Measurements from ENCODE around the gene VPS54. TPM values are rescaled to one million over a fixed set of nuclear protein-coding genes. Genes with fewer than 3 reads are reported as not detected.

Gene VPS54
- total and polyA plus RNA-seq, 9 of the 15 experiments (the other 6 are each of a cell fraction or from before 2014, with no cell fraction given): 4.9 to 23.2 (median 13.2) TPM

DNA sequence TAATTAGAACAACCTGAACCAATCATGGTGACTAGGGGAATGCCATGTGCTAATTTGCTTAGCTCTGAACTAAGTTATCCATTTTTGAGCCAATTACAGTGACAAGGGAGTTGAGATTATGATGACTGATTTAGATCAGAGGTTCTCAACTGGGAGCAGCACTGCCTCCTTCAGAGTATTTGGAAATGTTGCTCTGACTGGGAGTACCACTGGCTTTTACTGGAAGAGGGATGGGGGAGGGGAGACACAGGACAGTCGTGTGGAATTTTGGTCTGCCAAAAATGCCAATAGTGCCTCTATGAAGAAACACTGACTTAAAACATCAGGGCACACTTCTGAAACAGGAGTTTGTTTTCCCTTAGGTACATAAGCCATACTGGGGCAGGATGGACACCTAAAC is 48.1 kb upstream of the VPS54 start:
- H3K27ac ChIP-seq (ENCODE audit: extremely low read depth, low read depth, low read length): no peak overlapping the region
- H4K20me1 ChIP-seq (replicated peaks; ENCODE audit: control insufficient read depth, insufficient read depth, low read length): no peaks in the 10 kb centered on the region
- no peak overlapping the region for H3K4me2 ChIP-seq (ENCODE audit: insufficient read depth, low read length)
- intact Hi-C loops (cut with micrococcal nuclease): no loop called here
- no TSS peak for BruUV-seq (replicated peaks)
- H3K9ac ChIP-seq (ENCODE audit: insufficient read depth in 1 of 2, low read depth in 2 of 2, low read length in 2 of 2): no peak overlapping the region
- FAIRE-seq: no peak
- ChIA-PET POLR2A (no interaction called here), CTCF (ENCODE audit: low intra/inter-chr PET ratio) (no interaction called here)
- TF ChIP-seq, protein P1, sequence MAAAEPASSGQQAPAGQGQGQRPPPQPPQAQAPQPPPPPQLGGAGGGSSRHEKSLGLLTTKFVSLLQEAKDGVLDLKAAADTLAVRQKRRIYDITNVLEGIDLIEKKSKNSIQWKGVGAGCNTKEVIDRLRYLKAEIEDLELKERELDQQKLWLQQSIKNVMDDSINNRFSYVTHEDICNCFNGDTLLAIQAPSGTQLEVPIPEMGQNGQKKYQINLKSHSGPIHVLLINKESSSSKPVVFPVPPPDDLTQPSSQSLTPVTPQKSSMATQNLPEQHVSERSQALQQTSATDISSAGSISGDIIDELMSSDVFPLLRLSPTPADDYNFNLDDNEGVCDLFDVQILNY (CRISPR knock-in tag; IDR thresholded peaks at IDR 0.05): no peak
- TF ChIP-seq ZNF197 (CRISPR knock-in tag; IDR thresholded peaks at IDR 0.05; ENCODE audit: low read depth) (no peak), ZNF3 (CRISPR knock-in tag; IDR thresholded peaks at IDR 0.05) (no peak), PHF21A (IDR thresholded peaks at IDR 0.05; ENCODE audit: borderline replicate concordance, low read depth) (no peak), ZNF764 (CRISPR knock-in tag; IDR thresholded peaks at IDR 0.05; ENCODE audit: low read depth) (no peak), NCOR1 (IDR thresholded peaks at IDR 0.05) (no peak), NFYB (IDR thresholded peaks at IDR 0.05; ENCODE audit: extremely low read depth, insufficient read length) (no peak), RAD21 (CRISPR knock-in tag; conservative IDR thresholded peaks at IDR 0.05 in 1 of 2, IDR thresholded peaks at IDR 0.05 in 1 of 2) (peak in 1 of 2 experiments; percentile 22; a peak in 1 of 4 replicates)
- TF ChIP-seq, protein P2, sequence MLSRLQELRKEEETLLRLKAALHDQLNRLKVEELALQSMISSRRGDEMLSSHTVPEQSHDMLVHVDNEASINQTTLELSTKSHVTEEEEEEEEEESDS (CRISPR knock-in tag; IDR thresholded peaks at IDR 0.05): no peak
- TF ChIP-seq, protein P3, sequence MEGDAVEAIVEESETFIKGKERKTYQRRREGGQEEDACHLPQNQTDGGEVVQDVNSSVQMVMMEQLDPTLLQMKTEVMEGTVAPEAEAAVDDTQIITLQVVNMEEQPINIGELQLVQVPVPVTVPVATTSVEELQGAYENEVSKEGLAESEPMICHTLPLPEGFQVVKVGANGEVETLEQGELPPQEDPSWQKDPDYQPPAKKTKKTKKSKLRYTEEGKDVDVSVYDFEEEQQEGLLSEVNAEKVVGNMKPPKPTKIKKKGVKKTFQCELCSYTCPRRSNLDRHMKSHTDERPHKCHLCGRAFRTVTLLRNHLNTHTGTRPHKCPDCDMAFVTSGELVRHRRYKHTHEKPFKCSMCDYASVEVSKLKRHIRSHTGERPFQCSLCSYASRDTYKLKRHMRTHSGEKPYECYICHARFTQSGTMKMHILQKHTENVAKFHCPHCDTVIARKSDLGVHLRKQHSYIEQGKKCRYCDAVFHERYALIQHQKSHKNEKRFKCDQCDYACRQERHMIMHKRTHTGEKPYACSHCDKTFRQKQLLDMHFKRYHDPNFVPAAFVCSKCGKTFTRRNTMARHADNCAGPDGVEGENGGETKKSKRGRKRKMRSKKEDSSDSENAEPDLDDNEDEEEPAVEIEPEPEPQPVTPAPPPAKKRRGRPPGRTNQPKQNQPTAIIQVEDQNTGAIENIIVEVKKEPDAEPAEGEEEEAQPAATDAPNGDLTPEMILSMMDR (IDR thresholded peaks at IDR 0.05 in 2 of 3, conservative IDR thresholded peaks at IDR 0.05 in 1 of 3; ENCODE audit: insufficient read depth in 2 of 3, low read depth in 1 of 3, low read length in 3 of 3): peak in 1 of 3 experiments; percentile 19; a peak in 1 of 6 replicates
- TF ChIP-seq, protein P4, sequence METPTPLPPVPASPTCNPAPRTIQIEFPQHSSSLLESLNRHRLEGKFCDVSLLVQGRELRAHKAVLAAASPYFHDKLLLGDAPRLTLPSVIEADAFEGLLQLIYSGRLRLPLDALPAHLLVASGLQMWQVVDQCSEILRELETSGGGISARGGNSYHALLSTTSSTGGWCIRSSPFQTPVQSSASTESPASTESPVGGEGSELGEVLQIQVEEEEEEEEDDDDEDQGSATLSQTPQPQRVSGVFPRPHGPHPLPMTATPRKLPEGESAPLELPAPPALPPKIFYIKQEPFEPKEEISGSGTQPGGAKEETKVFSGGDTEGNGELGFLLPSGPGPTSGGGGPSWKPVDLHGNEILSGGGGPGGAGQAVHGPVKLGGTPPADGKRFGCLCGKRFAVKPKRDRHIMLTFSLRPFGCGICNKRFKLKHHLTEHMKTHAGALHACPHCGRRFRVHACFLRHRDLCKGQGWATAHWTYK (CRISPR knock-in tag; IDR thresholded peaks at IDR 0.05): no peak
- H3K9me1 ChIP-seq (ENCODE audit: control insufficient read depth, insufficient read depth, low read length): no peaks in the 10 kb centered on the region
- ATAC-seq: no peak
- WGBS (ENCODE audit: insufficient coverage, low coverage, missing lambda C conversion rate): 0% methylated on average over 1 of the region's 1 CpG
- DNase-seq (ENCODE audit: extremely low read depth in 1 of 4, low spot score in 3 of 4): no peak
- peak overlapping the region; percentile 40; the same call in 1 of the 2 replicates for H2AFZ ChIP-seq (ENCODE audit: low read depth, low read length)
- peaks cover 0 to 14% of the 10 kb centered on the region in 2 experiments; a peak in 4 of 5 replicates for H3K4me1 ChIP-seq (replicated peaks in 1 of 2; ENCODE audit: control insufficient read depth in 2 of 2, insufficient read depth in 2 of 2, low read length in 2 of 2)
- no peaks in the 10 kb centered on the region for H3K27me3 ChIP-seq (ENCODE audit: control insufficient read depth in 2 of 2, insufficient read depth in 2 of 2, low read length in 2 of 2)
- in situ Hi-C loops (cut with MboI): loop anchor here (10.0 kb wide), 1 partner anchor 817 kb away; no protein-coding TSS in a partner anchor
- no peaks in the 10 kb centered on the region for H3K79me2 ChIP-seq (ENCODE audit: control insufficient read depth, insufficient read depth, low read length)
- H3K9me3 ChIP-seq (replicated peaks; ENCODE audit: control insufficient read depth, insufficient read depth, low read depth, low read length): no peaks in the 10 kb centered on the region
- no peaks in the 10 kb centered on the region for H3K36me3 ChIP-seq (ENCODE audit: control insufficient read depth, insufficient read depth, low read length)
- H3K4me3 ChIP-seq: no peak overlapping the region

Measured in K562 (cell line).